Posterior vena cava (tissue), 2 donors: ENCODE measurements around the gene RUNX2. TPM values are rescaled to one million over a fixed set of nuclear protein-coding genes. Genes with fewer than 3 reads are reported as not detected.

ENCODE experiments used
- DNase-seq: peaks from one replicate; pipeline ENCODE4 v3.0.0-alpha.2; 2020; ENCODE audit warnings: low spot score
- intact Hi-C, 2 donors: fragments of 100-400 bp; cut with DNase I; formaldehyde crosslinking; loops; one replicate each; pipeline versions ENCODE4 v1.14.1 to v1.14.2; 2022 to 2023
- total RNA-seq, 2 donors: library from RNA; stranded (reverse); fragmentation: NEBNext Ultra II Directional; extraction: Animal tissue kit (Norgen Biotek cat#: 25700); gene quantifications; one replicate each; pipeline ENCODE4 v1.2.1, GENCODE V29; 2021
- donor health status: DM: yes; HTN: yes; CAD: no.
- donor health status: DM: yes; HTN: yes; CAD: no.

The RUNX2 gene
- total RNA-seq, 2 donors from 2014 or later, result 0.83 to 1.00 TPM

DNA sequence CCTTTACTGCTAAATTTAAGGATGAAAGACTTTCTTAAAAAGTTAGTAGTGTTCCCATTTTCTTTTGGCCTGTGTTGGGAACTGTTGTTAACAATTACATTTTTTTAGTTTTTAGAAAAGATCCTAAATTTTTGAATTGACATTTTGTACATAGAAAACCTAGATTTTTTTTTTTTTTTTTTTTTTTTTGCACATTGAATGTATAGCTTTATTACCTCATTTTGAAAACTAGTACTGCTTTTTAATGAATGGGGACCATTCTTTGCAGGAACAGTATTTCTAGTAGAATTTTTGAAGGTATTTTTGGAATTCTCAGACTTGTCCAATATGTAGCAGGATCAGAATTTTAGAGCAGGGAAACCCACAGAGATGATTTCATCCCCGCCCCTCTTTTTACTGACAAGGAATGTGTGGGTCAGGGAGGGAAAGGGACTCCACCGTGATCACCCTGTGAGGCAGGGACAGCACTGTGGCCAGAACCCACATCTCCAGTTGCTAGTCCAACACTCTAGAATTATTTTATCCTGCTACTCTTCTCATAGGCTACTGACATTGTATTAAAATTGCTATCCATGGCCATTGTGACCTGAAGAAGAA, 204.0 kb downstream of the RUNX2 start:
- intact Hi-C loops, result loop anchor here in 1 of 2 donors (5.0 kb wide), 1 partner anchor 270 kb away; no protein-coding TSS in a partner anchor
- no peak for DNase-seq

DNA sequence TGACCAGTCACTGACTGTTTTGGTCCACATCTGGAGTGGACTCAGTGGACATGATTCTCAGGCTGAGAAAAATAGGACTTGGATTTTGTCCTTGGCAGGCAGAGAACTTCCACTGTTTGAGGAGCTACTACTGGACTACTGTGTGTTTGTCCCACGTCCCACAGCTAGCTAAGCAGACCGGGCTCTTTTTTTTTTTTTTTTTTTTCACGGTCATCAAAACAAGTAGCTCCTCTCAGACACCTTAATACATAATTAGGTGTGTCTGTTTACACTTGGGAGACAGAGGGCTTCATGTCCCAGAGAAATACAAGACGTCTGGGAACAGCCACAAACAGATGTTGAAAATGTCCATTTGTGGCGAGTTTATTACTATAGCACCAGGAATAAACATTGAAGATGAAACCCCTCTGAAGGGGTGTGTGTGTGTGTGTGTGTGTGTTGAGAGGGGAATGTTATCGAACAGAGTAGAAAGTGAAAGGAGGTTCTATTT, 204.6 kb downstream of the RUNX2 start:
- intact Hi-C loops, result loop anchor here in 1 of 2 donors (5.0 kb wide), 1 partner anchor 270 kb away; no protein-coding TSS in a partner anchor
- DNase-seq, result no peak

DNA sequence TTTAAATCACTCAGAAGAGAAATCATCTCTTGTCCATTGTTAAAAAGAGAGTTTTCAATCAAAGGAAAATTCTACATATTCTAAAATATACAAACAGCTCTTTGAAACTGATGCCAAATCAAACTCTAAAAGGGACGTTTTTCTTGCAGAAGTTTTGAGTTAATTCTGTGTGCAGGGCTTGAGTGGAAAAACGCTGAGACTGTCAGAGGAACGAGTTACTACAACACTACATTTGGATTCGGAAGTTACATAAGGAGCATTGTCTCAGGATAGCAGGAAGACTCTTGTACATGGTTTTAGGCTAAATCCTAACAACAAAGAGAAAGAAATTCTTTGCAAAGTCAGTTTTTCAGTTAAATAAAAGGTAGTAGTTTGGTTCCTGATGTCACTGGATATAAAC, 205.3 kb downstream of the RUNX2 start:
- no peak for DNase-seq
- intact Hi-C loops, result loop anchor here in 1 of 2 donors (5.0 kb wide), 1 partner anchor 271 kb away; no protein-coding TSS in a partner anchor

DNA sequence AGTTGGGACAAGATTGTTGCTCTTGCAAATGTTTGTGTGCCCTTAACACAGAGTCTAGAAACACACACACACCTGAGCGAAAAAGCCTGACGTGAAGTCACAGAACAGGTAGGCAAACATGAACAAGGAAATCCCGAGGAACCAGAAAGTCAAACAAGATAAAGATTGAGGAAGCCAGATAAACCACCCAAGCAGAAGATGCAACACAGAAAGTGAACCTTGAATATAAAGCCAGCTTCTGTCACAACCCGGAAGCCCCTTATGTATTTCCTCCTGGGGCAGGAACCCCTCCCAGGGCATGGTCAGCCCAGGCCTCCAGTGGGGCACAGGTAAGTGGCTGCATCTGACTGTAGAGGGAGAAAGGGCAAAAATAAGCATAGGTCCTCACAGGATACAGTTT, 207.8 kb downstream of the RUNX2 start:
- DNase-seq, result no peak
- intact Hi-C loops, result no loop called here

DNA sequence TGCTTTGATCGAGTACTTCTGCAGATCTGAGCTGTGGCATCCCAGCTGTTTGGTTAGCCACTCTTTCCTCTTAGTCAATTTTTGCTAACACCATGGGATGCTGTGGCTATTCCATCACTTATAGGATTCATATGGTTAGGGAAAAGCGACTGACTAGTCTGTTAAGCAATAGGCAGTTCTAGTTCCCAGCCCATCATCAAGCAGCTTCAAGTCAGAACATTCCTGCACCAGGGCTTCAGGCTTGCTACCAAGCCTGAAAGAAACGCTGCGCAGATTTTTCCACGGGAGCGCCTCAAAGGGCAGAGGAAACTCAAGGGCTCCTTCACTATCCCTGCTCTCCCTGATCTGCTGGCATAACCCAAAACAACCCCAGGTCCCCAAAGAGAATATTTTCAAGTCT, 209.4 kb downstream of the RUNX2 start:
- no peak for DNase-seq
- intact Hi-C loops, result no loop called here

DNA sequence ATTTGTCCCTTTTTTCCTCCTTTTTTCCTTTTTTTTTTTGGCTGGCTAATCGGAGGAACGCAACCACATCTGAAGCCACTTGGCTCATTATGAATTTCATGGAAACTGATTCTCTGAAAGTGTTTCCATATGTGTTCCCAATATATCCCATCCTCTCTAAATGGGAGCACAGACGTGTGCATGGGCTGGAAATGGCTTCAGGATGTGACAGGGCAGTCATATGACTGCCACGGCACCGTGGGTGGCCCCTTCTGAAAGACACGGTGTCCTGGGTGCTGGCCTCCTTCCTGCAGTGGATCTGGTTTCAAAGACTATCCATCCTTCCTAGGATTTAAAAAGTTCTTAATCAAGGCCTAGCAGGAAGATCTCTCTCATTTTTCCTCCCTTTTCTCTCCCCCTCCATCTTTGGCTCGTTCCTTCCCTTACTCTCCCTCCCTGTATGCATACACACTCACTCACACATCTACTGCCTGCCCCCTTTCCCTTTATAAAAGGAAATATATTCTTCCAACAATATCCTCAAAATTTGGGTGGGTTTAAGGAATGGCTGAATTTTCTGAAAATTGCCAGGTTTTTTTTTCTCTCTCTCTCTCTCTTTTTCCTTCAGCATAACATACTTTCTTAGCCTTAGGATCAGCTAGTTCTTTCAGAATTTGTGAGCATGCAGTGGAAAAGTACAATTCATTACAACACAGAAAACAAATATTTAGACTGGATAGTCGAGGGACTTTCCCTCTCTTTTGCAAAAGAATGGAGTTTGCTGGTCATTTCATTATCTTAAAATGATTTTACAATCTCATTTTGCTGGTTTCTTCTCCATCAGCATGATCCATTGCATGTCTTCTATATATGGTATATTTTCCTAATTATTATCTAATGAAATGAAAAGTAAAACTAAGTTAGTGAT, 210.8 kb downstream of the RUNX2 start:
- no peak for DNase-seq
- intact Hi-C loops, result no loop called here

DNA sequence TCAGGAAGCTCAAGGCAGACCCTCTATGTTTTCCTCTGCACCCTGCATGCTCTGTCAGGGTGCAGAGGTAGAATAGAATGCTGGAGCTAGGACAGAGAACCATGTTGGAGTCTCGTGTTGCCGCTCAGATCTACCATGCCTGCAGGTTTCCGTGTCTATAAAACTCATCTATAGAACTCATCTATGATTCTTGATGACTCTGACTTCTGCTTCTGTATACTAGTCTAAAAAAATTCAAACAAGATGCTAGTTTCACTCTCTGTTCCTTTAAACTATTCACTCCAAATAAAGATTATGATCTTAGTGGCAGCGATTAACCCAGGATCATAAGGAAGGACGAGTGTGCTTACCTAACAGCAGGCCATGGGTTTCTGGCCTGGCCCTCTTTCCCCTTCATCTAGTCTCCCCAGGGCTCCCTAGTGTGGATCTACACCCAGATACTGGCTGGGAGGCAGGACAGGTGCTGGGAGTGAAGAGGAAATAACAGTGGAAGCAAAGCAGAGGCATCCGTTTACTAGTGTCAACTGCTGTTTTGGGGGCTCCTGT, 212.3 kb downstream of the RUNX2 start:
- intact Hi-C loops, result no loop called here
- DNase-seq, result no peak

DNA sequence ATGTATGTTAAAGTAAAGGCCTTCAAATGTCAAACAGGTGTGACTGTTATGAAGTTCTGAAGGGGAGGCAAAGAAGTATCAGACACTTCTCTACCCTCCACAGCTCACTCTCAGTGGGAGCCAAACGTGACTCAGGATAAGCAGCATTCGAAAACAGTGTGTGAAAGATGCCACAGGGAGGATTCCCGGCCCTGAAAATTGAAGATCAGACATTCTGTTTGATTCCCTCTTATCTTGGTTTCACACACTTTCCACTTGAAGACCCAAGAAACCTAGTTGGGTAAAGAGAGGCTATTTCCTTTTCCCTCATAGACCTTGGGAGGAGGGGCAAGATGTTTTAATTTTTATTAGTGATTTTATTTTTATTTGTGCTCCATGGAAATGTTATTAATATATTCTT, 213.8 kb downstream of the RUNX2 start:
- intact Hi-C loops, result no loop called here
- DNase-seq, result no peak

DNA sequence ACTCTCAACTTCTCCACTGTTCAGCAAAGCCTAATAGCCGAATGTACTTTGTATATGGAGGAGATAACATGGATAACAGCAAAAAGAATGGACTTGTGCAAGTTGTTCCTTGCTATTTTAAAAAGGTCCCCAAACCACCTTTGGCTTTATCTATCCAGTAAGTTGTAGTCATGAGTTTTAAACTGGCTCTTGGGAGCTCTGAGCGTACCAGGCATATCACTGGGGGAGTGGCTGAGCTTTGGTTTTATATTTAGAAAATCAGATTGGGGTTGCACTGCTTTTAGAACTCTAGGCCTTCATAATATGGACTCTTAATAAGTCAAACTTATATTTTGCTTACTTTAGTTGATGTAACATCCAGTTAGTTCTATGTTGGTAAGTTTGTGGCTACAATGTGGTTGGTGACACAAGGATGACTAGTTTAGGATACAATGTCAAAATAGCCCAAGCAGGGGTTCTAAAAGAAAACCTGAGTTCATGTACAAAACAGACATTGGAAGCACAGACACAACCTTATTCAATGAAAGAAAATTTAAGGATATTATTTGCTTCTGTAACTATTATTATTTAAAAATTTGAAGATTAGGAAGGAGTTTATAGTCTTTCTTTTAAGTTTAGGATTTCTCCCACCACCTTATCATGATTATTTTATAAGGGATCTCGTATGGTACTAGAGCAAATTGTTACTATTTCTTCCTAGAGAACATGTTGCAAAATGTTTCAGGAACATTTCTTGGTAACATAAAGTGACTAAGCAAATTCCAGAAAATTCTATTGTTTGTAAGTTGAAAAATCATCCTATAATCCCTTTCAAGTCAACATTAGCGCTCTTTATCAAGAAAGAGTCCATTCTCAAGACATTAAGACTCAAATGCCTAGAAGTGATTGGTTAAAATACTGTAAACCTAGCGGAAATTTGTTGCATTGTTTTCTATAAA, 215.4 kb downstream of the RUNX2 start:
- no peak for DNase-seq
- intact Hi-C loops, result no loop called here

DNA sequence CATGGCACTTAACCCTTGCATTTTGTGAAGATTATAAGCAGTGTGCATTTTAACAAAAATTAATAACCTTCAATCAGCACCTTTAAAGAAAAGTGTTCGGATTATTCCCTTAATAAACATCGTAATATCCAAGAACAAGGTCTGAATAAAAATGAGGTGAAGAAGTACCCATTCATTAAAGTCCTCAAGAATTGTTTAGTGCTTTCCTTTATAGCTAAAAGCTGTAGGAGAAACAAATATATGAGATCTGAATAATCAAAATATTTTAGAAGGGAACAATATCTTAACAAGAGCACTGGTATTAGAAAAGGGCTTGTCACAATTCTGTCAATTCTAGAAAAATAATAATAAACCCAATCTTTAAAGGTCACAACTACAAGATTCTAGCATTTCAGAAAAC, 217.3 kb downstream of the RUNX2 start:
- intact Hi-C loops, result no loop called here
- no peak for DNase-seq

DNA sequence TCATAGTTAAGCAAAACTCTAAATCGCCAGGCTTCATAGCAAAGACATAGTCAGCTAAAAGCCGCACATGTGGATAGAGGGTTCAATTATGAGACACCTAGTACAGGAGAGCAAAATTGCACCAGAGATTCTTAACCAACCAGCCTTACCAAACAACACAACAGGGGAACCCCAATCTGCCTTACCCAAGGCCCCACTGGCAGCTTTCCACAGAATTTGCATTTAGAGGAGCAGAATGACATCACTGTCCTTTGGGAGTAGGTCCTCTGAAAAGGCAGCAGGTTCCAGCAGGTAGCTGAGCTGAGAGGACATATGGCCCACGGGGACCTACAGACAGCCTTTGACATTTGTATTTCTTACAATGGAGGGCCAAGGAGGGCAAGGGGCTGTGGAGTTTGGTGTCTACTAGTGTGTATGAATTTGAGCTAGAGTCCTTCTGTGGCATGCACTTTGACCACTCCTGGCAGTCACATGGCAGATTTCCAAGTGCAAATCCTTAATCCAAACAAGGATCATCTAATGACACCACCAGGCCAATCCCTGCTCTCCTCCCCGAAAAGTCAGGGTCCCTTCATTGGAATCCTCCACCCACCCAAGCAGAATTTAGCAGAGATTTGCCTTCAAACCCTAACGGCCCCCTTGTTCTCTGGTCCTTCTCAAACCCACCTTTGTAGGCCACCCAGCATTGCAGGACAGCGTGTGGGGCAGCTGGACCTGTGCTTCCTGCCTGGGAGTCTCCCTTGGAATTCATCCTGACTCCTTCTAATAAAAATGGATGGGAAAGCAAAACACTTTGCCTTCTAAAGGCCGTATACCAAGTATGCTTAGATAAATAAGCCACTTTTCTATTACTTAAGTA, 220.8 kb downstream of the RUNX2 start:
- no peak for DNase-seq
- intact Hi-C loops, result no loop called here

DNA sequence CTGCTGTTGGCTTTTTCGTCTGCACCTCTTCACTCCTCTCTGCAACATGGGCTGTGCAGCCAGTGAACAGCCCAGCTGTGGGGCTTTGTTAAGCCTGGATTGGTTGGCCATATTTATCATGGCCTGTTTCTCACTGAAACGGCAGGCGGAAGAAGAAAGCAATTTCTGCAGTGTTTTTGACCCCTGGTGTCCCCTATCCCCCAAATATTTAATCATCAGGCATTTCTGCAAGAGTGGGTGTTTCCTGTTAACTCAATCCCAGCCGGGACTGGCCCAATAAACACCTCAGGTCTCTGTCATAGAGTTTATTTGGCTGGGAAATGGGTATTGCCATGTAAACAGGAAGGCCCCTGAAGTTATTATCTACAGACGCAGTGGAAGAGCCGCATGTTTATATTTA, 224.4 kb downstream of the RUNX2 start:
- no peak for DNase-seq
- intact Hi-C loops, result no loop called here

DNA sequence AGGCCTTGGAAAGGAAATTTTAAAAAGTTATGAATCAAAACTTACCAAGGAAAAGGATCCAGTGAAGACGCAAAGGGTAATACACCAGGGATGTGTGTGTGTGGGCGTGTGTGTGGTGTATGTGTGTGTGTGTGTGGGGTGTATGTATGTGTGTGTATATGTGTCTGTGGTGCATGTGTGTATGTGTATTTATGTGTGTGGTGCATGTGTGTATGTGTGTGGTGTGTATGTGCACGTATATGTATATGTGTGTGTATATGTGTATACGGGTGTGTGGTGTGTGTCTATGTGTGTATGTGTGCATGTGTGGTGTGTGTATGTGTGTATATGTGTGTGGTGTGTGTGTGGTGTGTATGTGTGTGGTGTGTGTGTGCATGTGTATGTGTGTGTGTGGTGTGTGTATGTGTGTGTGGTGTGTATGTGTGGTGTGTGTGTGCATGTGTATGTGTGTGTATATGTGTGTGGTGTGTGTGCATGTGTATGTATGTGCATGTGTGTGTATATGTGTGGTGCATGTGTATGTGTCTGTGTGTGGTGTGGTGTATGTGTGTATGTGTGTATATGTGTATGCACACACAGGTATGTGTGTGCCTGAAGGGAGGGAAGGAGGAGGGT, 225.7 kb downstream of the RUNX2 start:
- intact Hi-C loops, result no loop called here
- DNase-seq, result no peak

DNA sequence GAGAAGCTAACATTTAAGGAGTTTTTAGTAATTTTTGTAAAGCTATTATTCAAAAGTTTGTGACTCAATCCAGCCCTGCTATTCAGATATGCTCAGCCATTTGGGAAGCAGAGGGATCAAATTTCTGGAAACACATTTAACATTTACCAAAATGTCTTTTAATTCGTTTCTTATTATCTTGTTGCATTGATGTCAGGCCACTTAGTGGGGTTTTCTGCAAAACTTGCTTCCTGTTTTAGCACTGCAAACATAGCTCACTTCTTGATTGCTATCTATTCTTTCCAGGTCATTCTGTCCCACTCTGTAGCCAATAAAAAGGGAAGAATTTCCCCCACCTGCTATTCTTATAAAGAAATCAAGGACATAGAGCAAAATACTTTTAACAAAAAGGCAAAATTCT, 226.5 kb downstream of the RUNX2 start:
- DNase-seq, result no peak
- intact Hi-C loops, result no loop called here

DNA sequence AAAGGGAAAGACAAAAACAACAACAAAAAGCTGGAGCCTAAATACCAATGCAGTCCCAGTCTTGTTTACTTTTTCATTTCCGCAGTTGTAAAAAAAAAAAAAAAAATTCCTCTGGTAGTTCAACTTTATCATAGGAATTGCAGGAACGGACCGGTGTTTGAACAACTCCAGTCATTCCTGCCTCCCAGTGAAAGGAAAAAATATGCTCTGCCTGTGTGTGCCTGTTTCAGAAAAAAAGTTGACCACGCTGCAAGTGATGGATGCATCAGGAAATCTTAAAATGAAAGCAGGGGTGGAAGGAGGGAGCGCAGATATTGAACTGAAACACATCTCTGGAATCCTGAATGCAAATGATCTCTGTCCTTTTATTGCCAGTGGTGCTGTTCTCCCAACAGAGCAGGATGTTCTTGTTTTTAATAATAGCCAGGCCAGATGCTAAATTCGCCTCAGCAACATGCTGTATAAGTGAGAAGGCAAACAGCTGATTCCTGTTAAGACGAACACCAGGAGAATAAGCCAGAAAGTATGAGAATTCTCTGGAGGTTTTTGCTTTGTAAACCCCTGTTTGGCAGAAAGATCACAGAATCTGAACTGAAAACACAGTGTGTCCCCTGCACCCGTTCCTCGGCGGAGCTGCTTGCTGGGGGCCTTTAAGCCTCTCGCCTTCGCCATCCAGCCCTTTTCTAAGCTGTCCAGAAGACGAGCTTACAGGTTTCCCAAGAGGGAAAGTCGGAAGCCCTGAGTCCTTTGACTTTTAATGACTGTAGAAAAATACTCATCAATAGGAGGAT, 228.0 kb downstream of the RUNX2 start:
- intact Hi-C loops, result no loop called here

DNA sequence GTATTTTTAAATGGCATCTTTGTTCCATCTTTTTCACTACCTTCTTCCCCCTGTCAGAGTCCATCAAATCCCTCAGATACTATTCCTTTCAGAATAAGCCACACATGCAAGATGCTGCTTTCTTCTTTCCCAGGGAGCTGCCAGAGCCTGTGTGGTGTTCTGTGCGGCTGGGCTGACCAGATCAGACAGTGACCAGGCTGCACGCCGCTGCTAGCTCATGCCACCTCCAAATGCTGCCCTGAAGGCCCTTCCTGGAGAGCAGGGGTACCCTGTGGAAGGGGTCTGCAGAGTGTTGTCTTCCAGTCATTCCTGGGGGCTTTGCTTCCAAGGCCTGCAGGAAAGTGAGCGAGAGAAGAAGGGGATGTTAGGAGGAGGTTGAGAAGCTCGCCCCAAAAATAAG, 228.7 kb downstream of the RUNX2 start:
- no peak for DNase-seq
- intact Hi-C loops, result no loop called here

More for the DNA sequence above, 228.0 kb downstream of the RUNX2 start:
- no peak for DNase-seq

DNA sequence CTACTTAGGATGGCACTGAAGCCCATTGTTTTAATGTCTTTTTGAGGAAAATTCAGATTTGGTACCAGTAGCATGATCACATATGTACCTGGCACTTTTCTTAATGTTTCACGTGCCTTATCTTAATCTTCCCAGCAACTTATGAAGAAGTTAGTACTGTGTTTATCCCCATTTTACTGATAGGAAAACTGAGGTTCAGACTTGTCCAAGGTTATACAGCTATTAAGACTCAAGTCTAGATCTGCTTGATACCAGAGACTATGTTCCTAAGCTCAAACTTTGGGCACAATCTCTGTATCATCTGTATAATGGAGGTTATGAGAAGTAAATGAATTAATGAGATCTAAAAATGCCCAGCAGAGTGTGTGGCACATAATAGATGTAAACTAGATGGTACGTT, 229.3 kb downstream of the RUNX2 start:
- DNase-seq, result no peak
- intact Hi-C loops, result no loop called here
